H7 (cell line): ENCODE measurements around the gene CNTNAP5. TPM values are rescaled to one million over a fixed set of nuclear protein-coding genes. Genes with fewer than 3 reads are reported as not detected.

ENCODE experiments used
- DNase-seq: peaks from one replicate; pipeline ENCODE4 v3.0.0; 2012
- H3K27me3 ChIP-seq: 2 replicates; pipeline ENCODE4 v1.6.0; 2011; ENCODE audit warnings: mild to moderate bottlenecking, low read length; ENCODE audit not compliant: control insufficient read depth, insufficient read depth
- H3K36me3 ChIP-seq: replicated peaks from 2 replicates; pipeline ENCODE4 v1.5.1; 2011; ENCODE audit warnings: low read length; ENCODE audit not compliant: control insufficient read depth, insufficient read depth
- H3K4me3 ChIP-seq: 2 replicates; pipeline ENCODE4 v1.5.1; 2011; ENCODE audit warnings: low read depth, mild to moderate bottlenecking, control low read depth, low read length, moderate library complexity; ENCODE audit not compliant: insufficient read depth
- total RNA-seq: library from RNA; depleted of rRNA; stranded (reverse); fragments of >200 nt; shearing (Covaris generic); gene quantifications from 2 replicates; pipeline ENCODE4 v1.2.3, GENCODE V29; 2014

CNTNAP5 gene
- total RNA-seq, 1 experiment from 2014 or later = 0.28 TPM

DNA sequence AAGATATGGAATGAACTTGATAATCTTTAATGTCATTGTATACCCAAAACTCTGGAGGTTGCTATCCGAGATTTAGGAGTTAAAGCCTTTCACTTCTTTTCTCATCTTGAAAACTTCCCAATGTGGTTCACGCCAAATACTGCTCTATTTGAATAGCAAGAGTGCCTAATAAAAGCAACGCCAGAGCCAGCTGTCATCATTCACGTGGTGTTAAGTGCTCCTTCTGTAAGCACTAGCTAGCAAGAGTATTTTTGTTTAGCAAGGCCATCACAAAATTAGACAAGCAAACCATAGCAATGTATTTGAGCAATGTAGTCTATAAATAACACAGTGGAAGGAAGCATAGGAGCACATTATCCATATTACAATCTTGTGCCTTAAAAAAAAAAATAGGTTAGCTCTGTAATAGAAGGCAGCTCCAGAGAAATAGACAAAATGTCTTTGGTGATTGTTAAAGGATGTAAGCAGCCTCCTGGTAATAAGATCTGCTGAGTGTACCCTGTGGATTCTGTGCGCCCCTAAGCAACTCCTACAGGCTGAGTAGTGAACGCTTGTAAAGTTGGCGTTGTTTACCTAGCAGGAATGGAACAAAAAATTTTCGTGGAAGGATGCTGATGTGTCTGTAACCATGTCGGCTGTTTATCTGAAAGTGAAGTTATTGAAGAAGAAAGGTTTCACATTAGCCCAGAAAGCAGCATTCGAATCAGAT, 518.0 kb downstream of the CNTNAP5 start:
- Histone ChIP-seq H3K27me3 (no peaks in the 10 kb centered on the region), H3K4me3 (no peak overlapping the region), H3K36me3 (no peaks in the 10 kb centered on the region)
- no peak for DNase-seq

DNA sequence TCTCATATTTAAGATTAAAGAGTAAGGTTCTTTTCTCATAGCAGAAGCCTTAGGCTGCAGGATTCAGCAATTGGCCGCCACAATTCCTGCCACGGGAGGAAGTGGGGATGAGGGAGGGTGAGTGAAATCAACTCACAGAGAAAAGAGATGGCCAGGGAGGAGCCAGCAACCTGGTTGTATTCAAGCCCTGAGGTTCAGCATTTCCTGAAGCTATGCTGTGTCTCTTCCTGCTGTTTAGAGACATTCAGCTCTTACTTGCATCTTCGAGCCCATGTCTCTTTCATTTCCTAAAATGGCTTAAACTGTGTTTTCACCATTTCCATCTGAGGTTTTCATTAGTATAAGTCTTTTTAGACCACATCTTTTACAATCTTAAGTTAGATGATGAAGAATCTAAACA, 522.6 kb downstream of the CNTNAP5 start:
- no peaks in the 10 kb centered on the region for H3K36me3 ChIP-seq
- H3K4me3 ChIP-seq = no peak overlapping the region
- no peak for DNase-seq
- H3K27me3 ChIP-seq = no peaks in the 10 kb centered on the region

DNA sequence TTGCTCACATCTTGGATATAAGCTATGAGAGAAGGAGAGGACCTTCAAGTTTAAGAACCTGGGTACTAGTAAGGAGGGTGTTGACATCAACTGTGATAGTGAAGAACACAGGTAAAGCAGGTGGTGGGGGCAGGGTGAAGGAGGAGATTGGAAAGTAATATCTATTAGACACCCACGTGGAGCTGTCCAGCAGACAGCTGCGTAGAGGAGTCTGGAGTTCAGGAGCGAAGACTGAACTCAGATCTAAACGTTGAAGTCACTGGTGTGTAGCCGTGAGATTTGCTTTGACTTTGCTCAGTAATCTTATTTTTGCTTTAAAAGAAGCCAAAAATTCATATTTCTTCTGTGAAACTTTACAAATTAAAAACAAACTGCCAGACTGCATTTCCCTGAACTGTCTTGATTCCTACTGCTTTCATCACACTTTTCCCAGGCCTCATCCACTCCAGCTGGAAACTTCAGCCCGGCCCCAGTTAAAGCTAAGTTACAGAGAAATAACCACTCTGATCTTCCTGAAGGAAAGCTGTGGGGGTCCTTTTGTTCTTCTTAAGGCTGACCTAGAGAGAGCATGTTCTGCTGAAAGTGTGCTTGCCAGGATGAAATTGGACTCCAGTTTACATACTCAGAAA, 533.3 kb downstream of the CNTNAP5 start:
- DNase-seq = no peak
- no peaks in the 10 kb centered on the region for H3K27me3 ChIP-seq
- no peak overlapping the region for H3K4me3 ChIP-seq
- H3K36me3 ChIP-seq = no peaks in the 10 kb centered on the region

DNA sequence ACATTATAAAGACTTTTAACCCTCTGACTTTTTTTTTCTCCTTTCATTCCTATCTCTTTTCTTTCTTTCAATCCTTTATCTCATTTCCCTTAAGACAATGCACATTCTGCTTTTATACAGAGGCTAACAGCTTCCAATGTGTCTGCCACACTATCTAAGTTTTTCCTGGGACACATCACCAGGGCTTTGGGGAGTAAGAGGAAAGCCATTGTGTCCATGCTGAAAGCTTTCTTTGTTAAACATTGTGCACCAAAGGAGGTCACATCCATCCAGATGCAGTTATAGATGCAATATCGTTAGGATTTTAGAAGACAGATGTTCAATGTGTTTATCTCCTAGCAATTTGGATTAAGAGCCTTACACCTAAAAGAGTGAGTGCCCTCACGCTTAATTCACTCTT, 534.1 kb downstream of the CNTNAP5 start:
- DNase-seq = no peak
- Histone ChIP-seq H3K4me3 (no peak overlapping the region), H3K27me3 (no peaks in the 10 kb centered on the region), H3K36me3 (no peaks in the 10 kb centered on the region)

DNA sequence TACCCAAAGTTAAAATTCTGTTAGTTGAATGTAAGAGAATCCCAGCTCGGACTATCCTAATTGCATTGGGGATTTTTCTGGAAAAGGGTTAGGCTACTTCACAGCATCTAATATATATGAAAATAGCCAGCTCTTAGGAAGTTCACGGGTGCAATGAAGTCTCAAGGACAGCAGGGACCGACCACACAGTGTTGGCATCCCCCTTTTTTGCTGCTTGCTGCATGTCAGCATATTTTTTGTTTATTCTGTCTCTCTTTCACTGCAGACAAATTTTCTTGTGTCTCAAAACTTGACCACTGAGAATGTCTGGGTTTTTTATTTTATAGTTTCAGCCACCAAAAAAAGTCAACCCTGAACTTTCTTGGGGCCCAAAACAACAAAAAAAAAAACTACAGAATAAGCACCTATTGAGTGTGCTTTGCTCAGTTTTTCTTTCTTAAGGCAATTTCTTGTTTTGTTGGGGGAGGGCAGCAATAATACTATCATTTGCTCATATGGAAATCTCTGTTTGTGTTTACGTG, 535.6 kb downstream of the CNTNAP5 start:
- H3K27me3 ChIP-seq = no peaks in the 10 kb centered on the region
- H3K4me3 ChIP-seq = no peak overlapping the region
- no peaks in the 10 kb centered on the region for H3K36me3 ChIP-seq
- no peak for DNase-seq

DNA sequence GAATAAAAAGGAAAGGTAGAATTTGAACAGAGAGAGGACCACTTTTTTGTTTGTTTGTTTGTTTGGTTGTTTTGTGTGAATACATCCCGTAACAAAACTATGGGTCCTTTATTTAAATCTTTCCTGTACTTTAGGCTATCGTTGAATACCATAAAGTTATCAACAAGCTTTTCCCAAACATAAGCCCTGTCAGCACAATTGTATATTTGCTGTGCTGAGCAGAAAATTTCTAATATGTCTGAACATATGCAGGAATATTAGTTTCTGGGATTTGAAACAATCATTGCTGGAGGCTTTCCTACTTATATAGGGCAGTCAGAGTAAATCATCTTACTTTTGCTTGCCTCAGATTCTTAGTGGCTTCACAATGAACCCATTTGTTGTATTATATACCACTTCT, 536.4 kb downstream of the CNTNAP5 start:
- no peaks in the 10 kb centered on the region for H3K27me3 ChIP-seq
- no peak overlapping the region for H3K4me3 ChIP-seq
- H3K36me3 ChIP-seq = no peaks in the 10 kb centered on the region
- no peak for DNase-seq

DNA sequence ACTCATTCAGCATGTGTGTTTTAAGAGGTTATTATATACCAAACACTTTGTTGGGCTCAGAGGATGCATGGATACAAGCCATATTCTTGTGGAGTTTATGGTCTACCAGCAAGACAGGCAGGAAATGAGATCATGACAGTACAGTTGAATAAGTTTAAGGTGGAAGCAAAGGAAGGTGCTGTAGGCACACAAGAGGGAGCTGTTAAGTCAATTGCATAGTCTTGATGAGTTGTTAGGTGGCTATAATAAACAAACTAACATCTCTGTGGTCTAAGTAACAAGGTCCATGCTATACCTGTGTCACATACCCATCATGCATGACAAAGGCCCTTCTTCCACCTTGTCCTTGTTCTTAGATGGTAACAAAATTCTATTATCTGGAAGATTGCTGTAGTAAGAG, 538.3 kb downstream of the CNTNAP5 start:
- H3K36me3 ChIP-seq = no peaks in the 10 kb centered on the region
- DNase-seq = peak; percentile 13
- H3K4me3 ChIP-seq = no peak overlapping the region
- H3K27me3 ChIP-seq = no peaks in the 10 kb centered on the region

DNA sequence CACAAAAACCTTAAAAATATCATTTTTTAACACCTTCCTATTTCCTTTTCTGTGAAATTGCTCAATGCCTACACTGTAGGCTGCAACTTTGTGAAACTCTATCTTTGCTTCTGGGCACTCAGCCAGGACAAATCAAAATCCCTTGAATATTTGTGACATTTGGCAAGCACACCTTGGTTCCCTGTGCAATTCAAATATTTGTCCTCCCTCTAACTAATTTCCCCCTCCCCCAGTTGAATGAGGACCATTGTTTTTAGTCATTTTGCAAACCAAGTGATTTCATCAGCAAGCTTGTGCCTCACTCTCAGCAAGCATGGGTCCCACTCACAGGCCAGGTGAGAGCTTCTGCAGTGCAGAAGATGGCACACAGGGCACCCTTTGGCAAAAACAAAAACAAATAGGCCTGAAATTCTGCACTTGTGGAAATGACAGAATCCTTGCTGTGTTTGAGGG, 541.5 kb downstream of the CNTNAP5 start:
- H3K27me3 ChIP-seq = no peaks in the 10 kb centered on the region
- DNase-seq = no peak
- no peaks in the 10 kb centered on the region for H3K36me3 ChIP-seq
- H3K4me3 ChIP-seq = no peak overlapping the region

DNA sequence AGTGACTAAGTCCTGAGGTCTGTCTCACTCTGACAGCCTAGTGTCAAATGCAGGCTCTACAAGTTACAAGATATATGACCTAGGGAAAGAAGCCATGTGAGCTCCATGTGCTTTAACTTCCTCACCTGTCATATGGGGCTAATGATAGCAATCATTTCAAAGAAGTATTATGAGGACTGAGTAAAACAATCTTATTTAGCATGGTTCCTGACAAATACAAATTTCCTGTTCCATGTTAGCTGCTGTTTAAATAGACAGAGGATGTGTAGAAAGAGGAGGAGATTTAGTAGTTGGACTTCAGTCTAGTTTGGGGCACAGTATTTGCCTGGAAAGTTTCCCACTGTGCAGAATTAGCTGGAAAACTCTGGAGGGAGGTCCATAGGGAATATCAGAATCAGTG, 545.8 kb downstream of the CNTNAP5 start:
- no peaks in the 10 kb centered on the region for H3K27me3 ChIP-seq
- H3K4me3 ChIP-seq = no peak overlapping the region
- no peaks in the 10 kb centered on the region for H3K36me3 ChIP-seq
- no peak for DNase-seq

DNA sequence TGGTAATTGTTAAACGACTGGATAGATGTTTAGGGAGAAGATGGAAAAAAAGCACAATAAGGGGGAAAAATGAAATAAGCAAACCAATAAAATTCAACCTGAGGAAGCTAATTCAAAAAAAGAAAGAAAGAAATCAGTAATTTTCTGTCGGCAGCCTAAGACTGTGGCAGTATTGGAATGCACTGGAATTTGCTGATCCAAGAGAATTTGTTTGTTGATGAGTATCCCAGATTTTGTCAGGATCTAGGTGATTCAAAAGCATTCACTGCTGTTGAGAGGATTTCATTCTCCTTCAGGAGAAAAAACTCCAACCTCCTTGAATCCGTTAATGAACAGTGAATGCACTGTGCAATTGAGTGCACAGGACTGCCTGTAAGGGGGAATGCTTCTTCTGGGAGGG, 546.7 kb downstream of the CNTNAP5 start:
- no peaks in the 10 kb centered on the region for H3K36me3 ChIP-seq
- no peak overlapping the region for H3K4me3 ChIP-seq
- no peaks in the 10 kb centered on the region for H3K27me3 ChIP-seq
- DNase-seq = no peak

DNA sequence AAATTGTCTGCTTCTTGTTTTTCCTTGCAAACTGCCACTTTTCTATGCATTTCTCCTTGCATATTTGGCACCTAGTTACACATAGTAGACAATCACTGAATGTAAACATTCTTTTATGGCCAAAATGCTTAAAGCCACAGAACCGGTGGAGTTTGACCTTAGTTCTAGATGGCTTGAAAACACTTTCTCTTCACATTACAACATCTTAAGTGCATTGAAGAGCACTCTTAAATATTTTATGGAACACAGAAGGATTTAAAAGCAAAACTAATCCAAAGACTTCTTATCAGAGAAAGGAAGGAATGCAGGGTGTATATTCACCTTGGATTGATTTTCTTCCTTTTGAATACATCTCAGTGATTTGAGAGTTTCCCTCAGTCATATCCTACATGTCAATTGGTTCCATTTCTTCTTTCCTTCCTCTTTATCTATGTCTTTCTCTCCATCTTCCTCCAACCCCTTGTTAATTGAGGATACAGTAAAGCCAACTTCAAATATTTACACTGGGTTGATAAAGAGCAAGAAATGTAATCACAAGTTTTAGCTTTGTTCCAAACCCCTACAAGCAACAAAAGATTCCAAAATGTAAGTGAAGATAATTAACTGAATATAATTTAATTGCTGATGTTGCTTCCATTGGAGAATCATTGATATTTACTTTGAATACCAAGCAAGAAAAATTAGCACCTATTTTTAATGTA, 548.0 kb downstream of the CNTNAP5 start:
- Histone ChIP-seq H3K4me3 (no peak overlapping the region), H3K27me3 (no peaks in the 10 kb centered on the region), H3K36me3 (no peaks in the 10 kb centered on the region)
- DNase-seq = no peak

DNA sequence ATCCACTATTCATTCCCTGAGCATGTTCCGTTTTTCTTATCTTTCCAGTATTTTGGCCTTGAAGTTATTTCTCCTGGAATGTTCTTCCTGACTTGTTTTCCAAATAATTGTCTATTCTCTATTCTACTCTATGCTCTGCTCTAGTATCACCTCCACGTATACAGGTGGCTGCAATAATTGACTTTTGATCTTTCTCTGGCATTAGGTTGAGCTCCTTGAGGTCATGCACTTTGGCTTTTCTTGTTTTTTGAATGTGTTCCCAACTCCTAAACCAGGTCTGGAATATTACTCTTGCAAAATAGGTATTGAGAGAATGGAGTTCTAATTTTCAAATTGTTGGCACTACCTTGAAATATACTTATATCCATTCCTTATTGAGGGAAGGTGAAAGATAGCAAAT, 550.4 kb downstream of the CNTNAP5 start:
- DNase-seq = no peak
- H3K4me3 ChIP-seq = no peak overlapping the region
- no peaks in the 10 kb centered on the region for H3K27me3 ChIP-seq
- H3K36me3 ChIP-seq = no peaks in the 10 kb centered on the region

DNA sequence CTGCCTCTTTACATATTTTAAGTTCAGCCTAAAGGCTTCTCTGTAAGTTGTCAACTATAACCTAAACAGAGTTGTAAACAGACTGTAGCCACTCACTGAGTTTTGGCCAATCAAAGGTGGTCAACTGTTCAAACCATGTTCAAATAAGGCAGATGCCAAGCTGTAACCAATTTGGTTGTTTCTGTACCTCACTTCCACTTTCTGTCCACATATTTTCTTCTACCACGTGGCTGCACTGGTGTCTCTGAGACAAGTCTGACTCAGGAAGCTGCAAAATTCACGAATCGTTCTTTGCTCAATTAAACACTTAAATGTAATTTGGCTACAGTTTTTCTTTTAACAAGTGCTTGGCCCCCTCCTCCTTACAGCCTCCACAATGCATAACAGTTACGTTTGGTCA, 555.2 kb downstream of the CNTNAP5 start:
- no peaks in the 10 kb centered on the region for H3K36me3 ChIP-seq
- H3K4me3 ChIP-seq = no peak overlapping the region
- no peaks in the 10 kb centered on the region for H3K27me3 ChIP-seq
- DNase-seq = no peak

DNA sequence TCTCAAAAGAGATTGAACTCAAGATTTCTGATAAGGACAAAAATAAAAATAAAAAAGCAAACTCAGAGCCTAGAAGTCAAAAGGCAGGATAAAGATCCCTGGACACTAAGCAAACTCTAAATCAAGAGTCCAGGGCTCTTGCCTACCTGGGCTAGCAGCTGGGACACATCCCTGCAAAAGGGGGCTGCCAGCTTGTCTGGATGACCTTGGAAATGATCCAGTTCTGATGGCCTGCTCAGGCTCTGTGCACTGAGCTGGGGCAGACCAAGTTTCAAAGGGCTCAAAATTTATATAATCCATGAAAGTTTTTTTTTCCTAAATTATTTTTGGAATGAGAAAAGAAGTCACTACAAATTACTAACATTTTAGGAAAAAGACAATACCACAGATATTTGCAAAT, 557.3 kb downstream of the CNTNAP5 start:
- DNase-seq = no peak
- Histone ChIP-seq H3K36me3 (no peaks in the 10 kb centered on the region), H3K27me3 (no peaks in the 10 kb centered on the region), H3K4me3 (no peak overlapping the region)

DNA sequence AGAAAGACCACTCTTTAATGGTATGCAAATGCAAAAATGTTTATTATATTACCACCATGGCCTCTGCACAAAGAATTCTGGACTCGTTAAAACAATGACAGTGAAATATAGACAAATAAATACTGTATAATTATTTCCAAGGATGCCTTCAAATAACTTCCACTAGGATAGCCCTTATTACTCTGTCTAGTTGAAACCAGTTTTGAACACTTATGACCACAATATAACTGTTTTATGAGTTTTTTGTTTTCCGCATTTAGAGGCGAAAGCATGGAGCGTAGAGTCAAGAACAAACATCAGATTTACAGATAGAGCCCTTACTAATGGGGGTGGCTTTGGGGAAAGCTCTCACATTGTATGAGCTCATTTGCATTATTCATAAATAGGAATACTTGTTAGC, 559.5 kb downstream of the CNTNAP5 start:
- Histone ChIP-seq H3K27me3 (no peaks in the 10 kb centered on the region), H3K4me3 (no peak overlapping the region), H3K36me3 (no peaks in the 10 kb centered on the region)
- DNase-seq = no peak
